ENCODE measurements around the gene RPS10. TPM values are rescaled to one million over a fixed set of nuclear protein-coding genes. Genes with fewer than 3 reads are reported as not detected.
"Not testable (repeated sequence)": the region's sequence is repeated elsewhere in the genome, so short reads cannot be mapped to it uniquely, and the experiment has no call there.

RPS10 gene
- total and polyA plus RNA-seq, 2 donors (not counting 3 experiments of a cell fraction or from before 2014, with no cell fraction given): 1,416 to 5,496 TPM

DNA sequence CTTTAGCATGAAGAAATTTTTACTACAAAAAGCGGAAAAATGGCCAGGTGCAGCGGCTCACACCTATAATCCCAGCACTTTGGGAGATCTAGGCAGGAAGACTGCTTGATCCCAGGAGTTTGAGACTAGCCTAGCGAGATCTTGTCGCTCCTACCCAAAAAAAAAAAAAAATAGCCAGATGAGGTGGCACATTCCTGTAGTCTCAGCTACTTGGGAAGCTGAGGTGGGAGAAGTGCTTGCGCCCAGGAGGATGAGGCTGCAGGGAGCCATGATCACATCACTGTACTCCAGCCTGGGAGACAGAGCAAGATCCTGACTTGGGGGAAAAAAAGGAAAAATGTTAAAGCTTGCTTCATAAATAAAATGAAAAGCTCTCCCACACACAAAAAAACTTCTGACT is 47.9 kb downstream of the RPS10 start:
- no peak overlapping the region for H3K4me2 ChIP-seq (ENCODE audit: insufficient read depth, low read length)
- TF ChIP-seq POLR2A (IDR thresholded peaks at IDR 0.05; ENCODE audit: low read depth, low read length) (no peak), JUN (IDR thresholded peaks at IDR 0.05; ENCODE audit: borderline replicate concordance, insufficient read depth, insufficient read length, low read depth) (no peak), POLR2AphosphoS5 (IDR thresholded peaks at IDR 0.05; ENCODE audit: insufficient read depth, low read depth, low read length) (no peak), EZH2 (IDR thresholded peaks at IDR 0.05; ENCODE audit: borderline replicate concordance, low read depth, low read length, severe bottlenecking) (no peak), MYC (IDR thresholded peaks at IDR 0.05; ENCODE audit: low read depth, low read length) (no peak), MAX (IDR thresholded peaks at IDR 0.05; ENCODE audit: insufficient read depth, insufficient read length) (no peak), FOS (IDR thresholded peaks at IDR 0.05; ENCODE audit: borderline replicate concordance, insufficient read depth, low read length) (no peak), GATA2 (IDR thresholded peaks at IDR 0.05; ENCODE audit: insufficient read depth, insufficient read length, low read depth, low read length) (no peak)
- TF ChIP-seq, protein P1, sequence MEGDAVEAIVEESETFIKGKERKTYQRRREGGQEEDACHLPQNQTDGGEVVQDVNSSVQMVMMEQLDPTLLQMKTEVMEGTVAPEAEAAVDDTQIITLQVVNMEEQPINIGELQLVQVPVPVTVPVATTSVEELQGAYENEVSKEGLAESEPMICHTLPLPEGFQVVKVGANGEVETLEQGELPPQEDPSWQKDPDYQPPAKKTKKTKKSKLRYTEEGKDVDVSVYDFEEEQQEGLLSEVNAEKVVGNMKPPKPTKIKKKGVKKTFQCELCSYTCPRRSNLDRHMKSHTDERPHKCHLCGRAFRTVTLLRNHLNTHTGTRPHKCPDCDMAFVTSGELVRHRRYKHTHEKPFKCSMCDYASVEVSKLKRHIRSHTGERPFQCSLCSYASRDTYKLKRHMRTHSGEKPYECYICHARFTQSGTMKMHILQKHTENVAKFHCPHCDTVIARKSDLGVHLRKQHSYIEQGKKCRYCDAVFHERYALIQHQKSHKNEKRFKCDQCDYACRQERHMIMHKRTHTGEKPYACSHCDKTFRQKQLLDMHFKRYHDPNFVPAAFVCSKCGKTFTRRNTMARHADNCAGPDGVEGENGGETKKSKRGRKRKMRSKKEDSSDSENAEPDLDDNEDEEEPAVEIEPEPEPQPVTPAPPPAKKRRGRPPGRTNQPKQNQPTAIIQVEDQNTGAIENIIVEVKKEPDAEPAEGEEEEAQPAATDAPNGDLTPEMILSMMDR (IDR thresholded peaks at IDR 0.05; ENCODE audit: extremely low read depth in 1 of 2, insufficient read depth in 1 of 2, low read depth in 1 of 2, low read length in 2 of 2): no peak
- DNase-seq (ENCODE audit: low read depth, low spot score) (no peak), FAIRE-seq (no peak)
- H3K27ac ChIP-seq (ENCODE audit: insufficient read depth, low read depth, low read length): no peak overlapping the region
- H4K20me1 ChIP-seq (replicated peaks; ENCODE audit: control insufficient read depth, extremely low read depth, insufficient read depth, low read length): peaks cover 3% of the 10 kb centered on the region
- H3K79me2 ChIP-seq (ENCODE audit: control insufficient read depth, insufficient read depth, low read length): peaks cover 85% of the 10 kb centered on the region
- no peak overlapping the region for H3K9ac ChIP-seq (replicated peaks; ENCODE audit: extremely low read depth, insufficient read depth, low read length)
- BruUV-seq (replicated peaks): no TSS peak
- ChIA-PET POLR2A (no interaction called here), CTCF (interaction anchor here (1.1 to 1.4 kb wide), 3 partner anchors 9 to 37 kb away, joined by 3 read pairs; no protein-coding TSS in a partner anchor)
- H3K4me3 ChIP-seq (replicated peaks in 1 of 3; ENCODE audit: insufficient read depth in 1 of 3, low read depth in 1 of 3, low read length in 3 of 3): no peak overlapping the region
- H3K9me1 ChIP-seq (replicated peaks; ENCODE audit: control insufficient read depth, extremely low read depth, insufficient read depth, low read length): no peaks in the 10 kb centered on the region
- H3K36me3 ChIP-seq (ENCODE audit: control insufficient read depth in 2 of 2, extremely low read depth in 1 of 2, insufficient read depth in 2 of 2, low read length in 2 of 2): no peaks in the 10 kb centered on the region
- intact Hi-C loops (cut with micrococcal nuclease): no loop called here
- no peak overlapping the region for H2AFZ ChIP-seq (ENCODE audit: low read depth, low read length)
- no peaks in the 10 kb centered on the region for H3K9me3 ChIP-seq (replicated peaks; ENCODE audit: control insufficient read depth, insufficient read depth, low read length)
- no peaks in the 10 kb centered on the region for H3K4me1 ChIP-seq (ENCODE audit: control insufficient read depth, extremely low read depth, insufficient read depth, low read length)
- dilution Hi-C loops (cut with MboI; ENCODE audit: extremely low pct_ligation_motif_present, low sequenced_read_pairs): no loop called here
- H3K27me3 ChIP-seq (ENCODE audit: control insufficient read depth in 2 of 2, insufficient read depth in 2 of 2, low read length in 2 of 2): no peaks in the 10 kb centered on the region

DNA sequence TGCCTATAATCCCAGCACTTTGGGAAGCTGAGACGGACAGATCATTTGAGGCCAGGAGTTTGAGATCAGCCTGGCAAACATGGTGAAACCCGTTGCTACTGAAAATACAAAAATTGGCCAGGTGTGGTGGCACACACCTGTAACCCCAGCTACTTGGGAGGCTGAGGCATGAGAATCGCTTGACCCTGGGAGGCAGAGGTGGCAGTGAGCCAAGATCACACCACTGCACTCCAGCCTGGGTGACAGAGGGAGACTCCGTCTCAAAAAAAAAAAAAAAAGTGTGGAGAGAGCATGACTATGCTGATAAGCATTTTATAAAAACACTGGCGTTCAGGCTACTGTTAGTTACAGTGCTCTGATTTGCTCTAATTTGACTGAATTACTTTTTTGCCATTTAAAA is 48.3 kb downstream of the RPS10 start:
- H3K4me1 ChIP-seq (ENCODE audit: control insufficient read depth, extremely low read depth, insufficient read depth, low read length); H3K9me1 ChIP-seq (replicated peaks; ENCODE audit: control insufficient read depth, extremely low read depth, insufficient read depth, low read length); POLR2A ChIA-PET; H2AFZ ChIP-seq (ENCODE audit: low read depth, low read length); H3K4me3 ChIP-seq (replicated peaks in 1 of 3; ENCODE audit: insufficient read depth in 1 of 3, low read depth in 1 of 3, low read length in 3 of 3); dilution Hi-C loops (cut with MboI; ENCODE audit: extremely low pct_ligation_motif_present, low sequenced_read_pairs); H3K4me2 ChIP-seq (ENCODE audit: insufficient read depth, low read length); H3K36me3 ChIP-seq (ENCODE audit: control insufficient read depth in 2 of 2, extremely low read depth in 1 of 2, insufficient read depth in 2 of 2, low read length in 2 of 2); intact Hi-C loops (cut with micrococcal nuclease); FAIRE-seq; H3K9me3 ChIP-seq (replicated peaks; ENCODE audit: control insufficient read depth, insufficient read depth, low read length); DNase-seq (ENCODE audit: low read depth, low spot score); H4K20me1 ChIP-seq (replicated peaks; ENCODE audit: control insufficient read depth, extremely low read depth, insufficient read depth, low read length); BruUV-seq (replicated peaks); H3K27me3 ChIP-seq (ENCODE audit: control insufficient read depth in 2 of 2, insufficient read depth in 2 of 2, low read length in 2 of 2); H3K27ac ChIP-seq (ENCODE audit: insufficient read depth, low read depth, low read length); H3K9ac ChIP-seq (replicated peaks; ENCODE audit: extremely low read depth, insufficient read depth, low read length): not testable (repeated sequence)
- H3K79me2 ChIP-seq (ENCODE audit: control insufficient read depth, insufficient read depth, low read length): peaks cover 85% of the 10 kb centered on the region
- CTCF ChIA-PET: interaction anchor here (1.2 kb wide), 1 partner anchor 9 kb away, joined by 3 read pairs; no protein-coding TSS in a partner anchor

Measured in endothelial cell of umbilical vein (primary cell).